Small intestine (tissue), 7 donors: ENCODE results near the gene POLR3GL. TPM values are rescaled to one million over a fixed set of nuclear protein-coding genes. Genes with fewer than 3 reads are reported as not detected.

Source experiments
- DNase-seq, 2 donors: peaks; one replicate each; pipeline versions ENCODE4 v3.0.0 to v3.0.0-alpha.2; 2013
- FAIRE-seq: peaks from 2 replicates; lab custom pipeline; 2012; peaks lifted over from hg19 to GRCh38; lab: Jason Lieb, UNC
- H3K27ac ChIP-seq, 3 donors: one replicate each; pipeline ENCODE4 v1.5.1; 2013; ENCODE audit warnings: low read length in 2 of 3, mild to moderate bottlenecking in 2 of 3, control low read depth in 1 of 3, inconsistent platforms in 1 of 3, low read depth in 1 of 3, moderate library complexity in 1 of 3
- H3K27me3 ChIP-seq, 3 donors: one replicate each; pipeline ENCODE4 v1.6.1; 2013; ENCODE audit warnings: low read length in 3 of 3, inconsistent platforms in 1 of 3; ENCODE audit not compliant: control insufficient read depth in 3 of 3, insufficient read depth in 3 of 3
- H3K36me3 ChIP-seq, 3 donors: one replicate each; pipeline ENCODE4 v1.6.1; 2013; ENCODE audit warnings: low read length in 3 of 3, inconsistent platforms in 1 of 3, low read depth in 1 of 3, mild to moderate bottlenecking in 1 of 3, moderate library complexity in 1 of 3; ENCODE audit not compliant: control insufficient read depth in 3 of 3, insufficient read depth in 2 of 3
- H3K4me1 ChIP-seq, 3 donors: one replicate each; pipeline ENCODE4 v1.6.1; 2013; ENCODE audit warnings: low read length in 2 of 3, inconsistent platforms in 1 of 3, low read depth in 1 of 3, mild to moderate bottlenecking in 1 of 3, moderate library complexity in 1 of 3; ENCODE audit not compliant: control insufficient read depth in 3 of 3, insufficient read depth in 2 of 3
- H3K4me3 ChIP-seq, 3 donors: one replicate each; pipeline ENCODE4 v1.5.1; 2013; ENCODE audit warnings: low read length in 3 of 3, control low read depth in 1 of 3, inconsistent platforms in 1 of 3, low read depth in 1 of 3, mild to moderate bottlenecking in 1 of 3, moderate library complexity in 1 of 3
- H3K9me3 ChIP-seq, 2 donors: one replicate each; pipeline ENCODE4 v1.6.1; 2013; ENCODE audit warnings: low read depth in 1 of 2, low read length in 1 of 2; ENCODE audit not compliant: control insufficient read depth in 2 of 2, insufficient read depth in 1 of 2
- WGBS, 3 donors: extraction: QIAGEN DNeasy Blood & Tissue Kit; methylation state at CpG; one replicate each; pipeline ENCODE4 v1.1.7; 2013; 5-methylcytosine and 5-hydroxymethylcytosine counted together
- polyA plus RNA-seq, 4 donors: library from polyadenylated mRNA; stranded (reverse) in 3 of 4; unstranded in 1 of 4; fragments of 200-250 nt in 3 of 4; fragments of 120-200 nt in 1 of 4; gene quantifications; one replicate each; pipeline versions ENCODE4 v1.2.1 to v1.2.3, GENCODE V29; 2013
- donor health status: healthy with polysubstance abuse.
- donor health status: control.
- donor health status: control.
- donor health status: Bipolar disorder and iron deficiency.
- donor health status: healthy.

The POLR3GL gene
- polyA plus RNA-seq, 4 donors: 28.2 to 37.3 (median 33.8) TPM

DNA sequence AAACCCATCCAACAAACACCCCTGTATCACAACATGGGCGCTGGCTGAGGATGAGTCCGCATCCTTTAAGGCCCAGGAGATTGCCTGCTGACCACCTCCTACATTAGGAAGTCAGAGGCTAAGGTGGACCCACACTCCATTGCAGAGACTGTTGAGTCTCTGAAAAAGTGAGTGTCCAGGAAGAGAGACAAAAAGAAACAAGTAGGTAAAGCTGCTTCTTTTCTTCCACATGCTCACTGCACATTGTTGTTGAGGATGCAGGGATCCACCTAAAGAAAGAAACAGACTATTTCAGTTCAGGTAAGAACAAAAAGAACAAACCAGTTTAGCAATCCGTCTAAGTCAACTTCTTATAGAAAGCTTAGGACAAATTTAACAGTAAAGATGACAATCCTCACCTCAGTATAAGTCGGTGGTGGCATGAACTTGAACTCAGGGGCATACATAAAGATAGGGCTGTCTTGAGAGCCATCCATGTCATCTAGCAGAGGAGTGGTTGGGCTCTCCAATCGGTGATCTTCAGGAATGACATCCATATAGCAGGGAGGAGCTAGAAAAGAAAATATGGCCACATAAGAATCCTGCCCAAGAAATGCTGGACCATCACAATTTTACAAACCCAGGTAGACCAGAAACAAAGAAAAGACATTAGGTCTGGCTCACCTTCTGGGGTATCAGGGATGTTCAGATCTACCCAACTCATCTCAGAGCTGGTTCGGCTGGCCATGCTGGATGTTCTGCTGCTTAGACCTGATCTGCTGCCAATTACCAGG is 29.3 kb downstream of the POLR3GL start:
- Histone ChIP-seq H3K27ac (peak overlapping the region; percentile 86 to 95 (median 89)), H3K9me3 (no peaks in the 10 kb centered on the region), H3K4me3 (peak overlapping the region; percentile 83 to 100 (median 87)), H3K4me1 (peaks cover 3 to 13% (median 11%) of the 10 kb centered on the region in 3 donors), H3K27me3 (no peaks in the 10 kb centered on the region), H3K36me3 (peaks cover 15 to 20% (median 20%) of the 10 kb centered on the region in 3 donors)
- DNase-seq: peak in 1 of 2 donors; percentile 32
- no peak for FAIRE-seq
- 5 to 21% (median 19%) methylated on average over 6 of the region's 6 CpGs for WGBS, 3 donors

GRCh38 chr1:145994391-145995120 is 30.1 kb downstream of the POLR3GL start:
- H3K27me3 ChIP-seq: no peaks in the 10 kb centered on the region
- H3K36me3 ChIP-seq: peaks cover 15 to 20% (median 20%) of the 10 kb centered on the region in 3 donors
- no peaks in the 10 kb centered on the region for H3K9me3 ChIP-seq
- H3K27ac ChIP-seq: peak overlapping the region; percentile 86 to 95 (median 89)
- H3K4me3 ChIP-seq: peak overlapping the region; percentile 83 to 100 (median 87)
- H3K4me1 ChIP-seq: peaks cover 6 to 16% (median 15%) of the 10 kb centered on the region in 3 donors
- WGBS, 3 donors: 2 to 9% (median 7%) methylated on average over 10 of the region's 10 CpGs
- FAIRE-seq (no peak), DNase-seq (peak; percentile 59 to 69)

- Histone ChIP-seq H3K36me3 (peaks cover 15 to 20% (median 20%) of the 10 kb centered on the region in 3 donors), H3K4me3 (peak overlapping the region; percentile 83 to 100 (median 87)), H3K9me3 (no peaks in the 10 kb centered on the region), H3K4me1 (peaks cover 8 to 20% (median 17%) of the 10 kb centered on the region in 3 donors), H3K27me3 (no peaks in the 10 kb centered on the region), H3K27ac (peak overlapping the region; percentile 86 to 95 (median 89))
- WGBS, 3 donors: 0 to 1% (median 0%) methylated on average over 8 of the region's 8 CpGs
- no peak for FAIRE-seq
- DNase-seq: no peak
Observed at GRCh38 chr1:145995148-145995881, 30.8 kb downstream of the POLR3GL start.

DNA sequence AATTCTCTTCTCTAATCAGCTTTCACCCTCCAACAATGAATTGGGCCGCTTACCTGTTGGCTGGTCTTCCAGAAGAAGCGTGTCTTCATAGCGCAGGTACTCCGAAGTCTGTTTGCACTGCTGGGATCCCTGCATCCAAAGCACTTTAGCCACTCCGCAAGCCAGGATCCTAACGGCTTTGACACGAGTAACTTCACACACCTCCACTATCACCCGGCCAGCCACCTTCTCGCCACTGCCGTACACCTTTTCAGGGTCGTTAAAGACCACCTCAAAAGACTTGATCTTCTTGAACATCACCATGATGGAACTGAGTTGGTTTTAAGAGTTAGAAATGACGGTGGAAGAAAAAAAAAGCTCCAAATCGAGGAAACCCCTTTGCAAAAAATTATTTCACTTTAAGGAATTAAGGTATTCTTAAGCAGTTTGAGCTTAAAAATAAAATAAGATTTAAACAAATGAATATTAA is 31.5 kb downstream of the POLR3GL start:
- Histone ChIP-seq H3K27ac (peak overlapping the region; percentile 86 to 95 (median 89)), H3K9me3 (no peaks in the 10 kb centered on the region), H3K27me3 (no peaks in the 10 kb centered on the region), H3K36me3 (peaks cover 15 to 20% (median 20%) of the 10 kb centered on the region in 3 donors), H3K4me3 (peak overlapping the region; percentile 83 to 100 (median 87)), H3K4me1 (peaks cover 8 to 20% (median 17%) of the 10 kb centered on the region in 3 donors)
- WGBS, 3 donors: 0 to 1% (median 0%) methylated on average over 13 of the region's 13 CpGs
- peak in 1 of 2 donors; percentile 55 for DNase-seq
- no peak for FAIRE-seq

DNA sequence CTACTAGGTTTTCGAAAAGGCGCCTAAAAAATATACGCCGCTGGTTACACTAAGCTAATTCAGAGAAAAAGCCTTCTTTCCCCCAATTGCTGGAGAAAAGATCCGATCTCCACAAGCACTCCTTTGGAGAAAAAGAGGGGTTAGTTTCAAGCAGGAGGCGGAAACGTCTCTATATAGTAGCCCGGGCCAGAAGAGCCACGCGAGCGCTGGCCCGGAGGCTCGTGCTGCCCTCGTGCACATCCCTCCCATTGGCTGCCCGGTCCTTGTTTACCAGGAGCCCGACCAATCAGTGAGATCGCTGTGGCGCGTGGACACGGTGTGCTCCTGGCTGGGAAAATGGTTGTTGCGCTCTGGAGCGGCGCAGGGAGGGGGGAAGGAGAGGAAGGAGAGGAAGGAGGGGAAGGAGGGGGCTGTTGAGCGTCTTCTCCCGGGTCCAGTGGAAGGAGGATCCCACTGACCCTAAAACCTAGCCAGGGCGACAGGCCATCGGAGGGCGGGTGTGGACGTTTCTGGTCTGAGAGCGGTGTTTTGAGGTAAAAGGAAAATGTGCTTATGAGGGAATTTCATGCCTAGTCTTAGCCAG is 32.0 kb downstream of the POLR3GL start, which contains the start of gene TXNIP:
Gene TXNIP, minus strand, starts transcription at position 147 of the 583 bp plus-strand sequence. CDS start 313 bp downstream, outside the sequence.
- peak; percentile 98 to 99 for DNase-seq
- Histone ChIP-seq H3K27me3 (no peaks in the 10 kb centered on the region), H3K4me1 (peaks cover 8 to 20% (median 17%) of the 10 kb centered on the region in 3 donors), H3K9me3 (no peaks in the 10 kb centered on the region), H3K36me3 (peaks cover 15 to 20% (median 20%) of the 10 kb centered on the region in 3 donors), H3K27ac (peak within 1 kb of the TSS; percentile 90 to 95 (median 95)), H3K4me3 (peak within 1 kb of the TSS; percentile 83 to 100 (median 87))
- whole genome bisulfite sequencing, 3 donors: 0% methylated on average over 30 of the region's 30 CpGs
- FAIRE-seq: no peak

- peak in 1 of 2 donors; percentile 78 for DNase-seq
- FAIRE-seq: no peak
- peaks cover 8 to 20% (median 13%) of the 10 kb centered on the region in 3 donors for H3K4me1 ChIP-seq
Observed at GRCh38 chr1:145997016-145997717, 32.7 kb downstream of the POLR3GL start.

DNA sequence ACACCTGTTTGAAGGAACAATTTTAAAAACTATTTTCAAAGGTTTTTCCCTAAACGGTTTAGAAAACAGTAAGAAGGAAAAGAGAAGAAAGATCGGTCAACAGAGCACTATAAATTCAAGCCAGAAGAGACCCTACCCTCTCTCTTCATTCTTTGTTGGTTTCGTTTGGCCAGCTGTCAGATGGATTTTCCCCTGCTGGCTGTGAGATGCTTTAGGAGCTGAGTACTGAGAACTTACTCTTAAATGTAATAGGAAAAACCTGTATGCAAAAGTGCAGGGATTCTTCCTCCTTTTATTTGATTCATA is 33.2 kb downstream of the POLR3GL start:
- peak in 1 of 2 donors; percentile 33 for DNase-seq
- peaks cover 13 to 17% (median 17%) of the 10 kb centered on the region in 3 donors for H3K36me3 ChIP-seq
- 4 to 15% (median 6%) methylated on average over 3 of the region's 3 CpGs for WGBS, 3 donors

More at GRCh38 chr1:145997016-145997717, 32.7 kb downstream of the POLR3GL start:
- Histone ChIP-seq H3K36me3 (peaks cover 15 to 20% (median 20%) of the 10 kb centered on the region in 3 donors), H3K9me3 (no peaks in the 10 kb centered on the region), H3K27ac (peak overlapping the region; percentile 90 to 95 (median 95)), H3K27me3 (no peaks in the 10 kb centered on the region), H3K4me3 (peak overlapping the region; percentile 56 to 100 (median 83))
- WGBS, 3 donors: 4 to 7% (median 4%) methylated on average over 12 of the region's 12 CpGs

More for the DNA sequence above, 33.2 kb downstream of the POLR3GL start:
- Histone ChIP-seq H3K4me3 (peak overlapping the region in 1 of 3 donors; percentile 56), H3K9me3 (no peaks in the 10 kb centered on the region), H3K4me1 (peaks cover 5 to 17% (median 11%) of the 10 kb centered on the region in 3 donors), H3K27me3 (no peaks in the 10 kb centered on the region), H3K27ac (peak overlapping the region; percentile 90 to 95 (median 95))
- FAIRE-seq: no peak
